Hematopoietic multipotent progenitor cell treated with erythropoietin and hydrocortisone succinate and interleukin-3 and kit ligand, for 15 days (in vitro differentiated cells): ENCODE results near the gene CLPSL2.

Experiments used
- DNase-seq: peaks from one replicate; pipeline ENCODE4 v3.0.0-alpha.2; 2015; ENCODE audit warnings: low spot score

Gene CLPSL2

GRCh38 chr6:35746516-35746915, 29.9 kb upstream of the CLPSL2 start:
- DNase-seq, result no peak

- DNase-seq, result no peak
Measured at GRCh38 chr6:35747877-35748276, 28.5 kb upstream of the CLPSL2 start.

GRCh38 chr6:35750557-35750956, 25.8 kb upstream of the CLPSL2 start:
- DNase-seq, result no peak

GRCh38 chr6:35751594-35751993, 24.8 kb upstream of the CLPSL2 start:
- DNase-seq, result no peak

GRCh38 chr6:35752330-35752729, 24.1 kb upstream of the CLPSL2 start:
- no peak for DNase-seq

GRCh38 chr6:35754452-35755277, 21.7 kb upstream of the CLPSL2 start:
- no peak for DNase-seq

GRCh38 chr6:35755278-35755924, 21.0 kb upstream of the CLPSL2 start:
- DNase-seq, result no peak

- DNase-seq, result no peak
Measured at GRCh38 chr6:35757456-35758123, 18.8 kb upstream of the CLPSL2 start.

GRCh38 chr6:35759426-35759825, 17.0 kb upstream of the CLPSL2 start:
- DNase-seq, result no peak

GRCh38 chr6:35765739-35766138, 10.7 kb upstream of the CLPSL2 start:
- DNase-seq, result no peak

GRCh38 chr6:35769211-35769610, 7.2 kb upstream of the CLPSL2 start:
- no peak for DNase-seq

GRCh38 chr6:35771343-35771627, 5.1 kb upstream of the CLPSL2 start:
- no peak for DNase-seq

GRCh38 chr6:35774116-35774794, 2.1 kb upstream of the CLPSL2 start:
- DNase-seq, result no peak

- DNase-seq, result no peak
Measured at GRCh38 chr6:35775031-35775430, 1.4 kb upstream of the CLPSL2 start.

GRCh38 chr6:35777356-35778102, 1.1 kb downstream of the CLPSL2 start:
- DNase-seq, result no peak

GRCh38 chr6:35778437-35778836, 2.0 kb downstream of the CLPSL2 start:
- no peak for DNase-seq

GRCh38 chr6:35780719-35781118, 4.3 kb downstream of the CLPSL2 start, which contains the start of gene CLPSL1:
Gene CLPSL1 (plus strand): TSS chr6:35781019. CDS start chr6:35781111, 92 bp downstream.
- no peak for DNase-seq

- no peak for DNase-seq
Measured at GRCh38 chr6:35781290-35781689, 4.9 kb downstream of the CLPSL2 start.

- DNase-seq, result no peak
Measured at GRCh38 chr6:35782424-35782823, 6.0 kb downstream of the CLPSL2 start.

GRCh38 chr6:35784200-35784599, 7.8 kb downstream of the CLPSL2 start:
- no peak for DNase-seq

GRCh38 chr6:35786272-35786671, 9.9 kb downstream of the CLPSL2 start:
- DNase-seq, result no peak

- no peak for DNase-seq
Measured at GRCh38 chr6:35786810-35787209, 10.4 kb downstream of the CLPSL2 start.
